ENCODE results near the gene MAN2A1. TPM values are rescaled to one million over a fixed set of nuclear protein-coding genes. Genes with fewer than 3 reads are reported as not detected.

Gene MAN2A1
- total RNA-seq, 1 experiment from 2014 or later = 128 TPM

GRCh38 chr5:109695005-109695926 is 5.5 kb downstream of the MAN2A1 start:
- Histone ChIP-seq H3K36me3 (ENCODE audit: insufficient read depth, low read length, poor library complexity, severe bottlenecking) (peaks cover 17% of the 10 kb centered on the region), H3K9me3 (ENCODE audit: low read depth, low read length, poor library complexity, severe bottlenecking) (no peaks in the 10 kb centered on the region), H3K4me1 (ENCODE audit: insufficient read depth, low read length, poor library complexity, severe bottlenecking) (peaks cover 60% of the 10 kb centered on the region), H3K27ac (ENCODE audit: low read depth, low read length, poor library complexity, severe bottlenecking) (peak overlapping the region; percentile 3), H3K27me3 (replicated peaks; ENCODE audit: insufficient read depth, low read depth, low read length, poor library complexity) (no peaks in the 10 kb centered on the region), H3K4me3 (ENCODE audit: low read depth, low read length, poor library complexity, severe bottlenecking) (peak overlapping the region; percentile 91)
- POLR2A ChIA-PET (ENCODE audit: low non-redundant PET) = interaction anchor here (0.6 kb wide), 1 partner anchor 85 kb away, joined by 10 read pairs; no protein-coding TSS in a partner anchor
- BruUV-seq (replicated peaks) = no TSS peak
- intact Hi-C loops (cut with micrococcal nuclease; ENCODE audit: unreplicated experiment) = loop anchor here (10.0 kb wide), 2 partner anchors 290 to 360 kb away; partner anchors contain the start of gene PJA2
- no peak for TF ChIP-seq EZH2 (IDR thresholded peaks at IDR 0.05; ENCODE audit: borderline replicate concordance, low read depth, low read length, poor library complexity, severe bottlenecking)
- no peak for TF ChIP-seq CTCF (conservative IDR thresholded peaks at IDR 0.05; ENCODE audit: low read depth, low read length)
- no peak for DNase-seq (ENCODE audit: low spot score)
- CTCF ChIA-PET = no interaction called here

GRCh38 chr5:109697339-109697738 is 7.6 kb downstream of the MAN2A1 start:
- BruUV-seq (replicated peaks) = no TSS peak
- Histone ChIP-seq H3K4me3 (ENCODE audit: low read depth, low read length, poor library complexity, severe bottlenecking) (no peak overlapping the region), H3K4me1 (ENCODE audit: insufficient read depth, low read length, poor library complexity, severe bottlenecking) (peaks cover 78% of the 10 kb centered on the region), H3K27ac (ENCODE audit: low read depth, low read length, poor library complexity, severe bottlenecking) (peak overlapping the region; percentile 5), H3K27me3 (replicated peaks; ENCODE audit: insufficient read depth, low read depth, low read length, poor library complexity) (no peaks in the 10 kb centered on the region), H3K36me3 (ENCODE audit: insufficient read depth, low read length, poor library complexity, severe bottlenecking) (peaks cover 22% of the 10 kb centered on the region), H3K9me3 (ENCODE audit: low read depth, low read length, poor library complexity, severe bottlenecking) (no peaks in the 10 kb centered on the region)
- CTCF ChIA-PET = no interaction called here
- intact Hi-C loops (cut with micrococcal nuclease; ENCODE audit: unreplicated experiment) = loop anchor here (10.0 kb wide), 2 partner anchors 293 to 357 kb away; partner anchors contain the start of gene PJA2
- POLR2A ChIA-PET (ENCODE audit: low non-redundant PET) = no interaction called here
- DNase-seq (ENCODE audit: low spot score) = no peak
- TF ChIP-seq CTCF (conservative IDR thresholded peaks at IDR 0.05; ENCODE audit: low read depth, low read length) (no peak), EZH2 (IDR thresholded peaks at IDR 0.05; ENCODE audit: borderline replicate concordance, low read depth, low read length, poor library complexity, severe bottlenecking) (no peak)

GRCh38 chr5:109700516-109701153 is 10.9 kb downstream of the MAN2A1 start:
- CTCF ChIA-PET = no interaction called here
- no peaks in the 10 kb centered on the region for H3K9me3 ChIP-seq (ENCODE audit: low read depth, low read length, poor library complexity, severe bottlenecking)
- TF ChIP-seq EZH2 (IDR thresholded peaks at IDR 0.05; ENCODE audit: borderline replicate concordance, low read depth, low read length, poor library complexity, severe bottlenecking) (no peak), CTCF (conservative IDR thresholded peaks at IDR 0.05; ENCODE audit: low read depth, low read length) (no peak)
- H3K36me3 ChIP-seq (ENCODE audit: insufficient read depth, low read length, poor library complexity, severe bottlenecking) = peaks cover 22% of the 10 kb centered on the region
- H3K4me1 ChIP-seq (ENCODE audit: insufficient read depth, low read length, poor library complexity, severe bottlenecking) = peaks cover 81% of the 10 kb centered on the region
- no peak for DNase-seq (ENCODE audit: low spot score)
- intact Hi-C loops (cut with micrococcal nuclease; ENCODE audit: unreplicated experiment) = no loop called here
- BruUV-seq (replicated peaks) = no TSS peak
- H3K4me3 ChIP-seq (ENCODE audit: low read depth, low read length, poor library complexity, severe bottlenecking) = no peak overlapping the region
- peak overlapping the region; percentile 11 for H3K27ac ChIP-seq (ENCODE audit: low read depth, low read length, poor library complexity, severe bottlenecking)
- POLR2A ChIA-PET (ENCODE audit: low non-redundant PET) = no interaction called here
- H3K27me3 ChIP-seq (replicated peaks; ENCODE audit: insufficient read depth, low read depth, low read length, poor library complexity) = no peaks in the 10 kb centered on the region
